Sigmoid colon (tissue), 3 donors: ENCODE measurements around the gene UBIAD1.

ENCODE experiments used
- POLR2A ChIP-seq, 2 donors: fragments of 450-650 bp; IDR thresholded peaks; one replicate each; pipeline ENCODE4 v1.6.1; 2016; ENCODE audit warnings: antibody characterized with exemption in 2 of 2, mild to moderate bottlenecking in 2 of 2, moderate library complexity in 2 of 2
- TF ChIP-seq, protein P1 (sequence below), 4 experiments: fragments of 450-650 bp in 3 of 4; fragments of 200-600 bp in 1 of 4; IDR thresholded peaks; one replicate each; pipeline ENCODE4 v1.5.1; 2016 to 2019; ENCODE audit warnings: antibody characterized with exemption in 4 of 4, mild to moderate bottlenecking in 3 of 4, moderate library complexity in 2 of 4

DNA sequence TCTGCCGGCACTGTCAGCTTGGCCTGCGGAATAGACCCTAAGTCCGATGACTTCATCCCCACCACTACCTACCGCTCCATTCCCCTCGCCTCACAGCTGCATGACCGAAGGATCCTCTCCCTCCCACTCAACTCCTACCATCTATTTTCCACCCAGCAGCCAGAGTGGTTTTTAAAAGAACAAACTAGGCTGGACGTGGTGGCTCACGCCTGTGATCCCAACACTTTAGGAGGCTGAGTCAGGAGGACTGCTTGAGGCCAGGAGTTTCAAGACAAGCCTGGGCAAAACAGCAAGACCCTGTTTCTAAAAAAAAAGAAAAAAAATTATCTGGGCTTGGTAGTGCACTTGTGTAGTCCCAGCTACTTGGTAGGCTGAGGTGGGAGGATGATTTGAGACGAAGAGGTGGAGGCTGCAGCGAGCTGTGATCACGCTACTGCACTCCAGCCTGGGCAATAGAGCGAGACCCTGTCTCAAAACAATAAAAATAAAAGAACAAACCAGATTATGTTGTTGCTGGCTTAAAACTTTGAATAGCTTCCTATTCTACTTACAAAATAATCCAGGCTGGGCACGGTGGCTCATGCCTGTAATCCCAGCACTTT is 59.0 kb downstream of the UBIAD1 start:
- TF ChIP-seq, protein P1, sequence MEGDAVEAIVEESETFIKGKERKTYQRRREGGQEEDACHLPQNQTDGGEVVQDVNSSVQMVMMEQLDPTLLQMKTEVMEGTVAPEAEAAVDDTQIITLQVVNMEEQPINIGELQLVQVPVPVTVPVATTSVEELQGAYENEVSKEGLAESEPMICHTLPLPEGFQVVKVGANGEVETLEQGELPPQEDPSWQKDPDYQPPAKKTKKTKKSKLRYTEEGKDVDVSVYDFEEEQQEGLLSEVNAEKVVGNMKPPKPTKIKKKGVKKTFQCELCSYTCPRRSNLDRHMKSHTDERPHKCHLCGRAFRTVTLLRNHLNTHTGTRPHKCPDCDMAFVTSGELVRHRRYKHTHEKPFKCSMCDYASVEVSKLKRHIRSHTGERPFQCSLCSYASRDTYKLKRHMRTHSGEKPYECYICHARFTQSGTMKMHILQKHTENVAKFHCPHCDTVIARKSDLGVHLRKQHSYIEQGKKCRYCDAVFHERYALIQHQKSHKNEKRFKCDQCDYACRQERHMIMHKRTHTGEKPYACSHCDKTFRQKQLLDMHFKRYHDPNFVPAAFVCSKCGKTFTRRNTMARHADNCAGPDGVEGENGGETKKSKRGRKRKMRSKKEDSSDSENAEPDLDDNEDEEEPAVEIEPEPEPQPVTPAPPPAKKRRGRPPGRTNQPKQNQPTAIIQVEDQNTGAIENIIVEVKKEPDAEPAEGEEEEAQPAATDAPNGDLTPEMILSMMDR (IDR thresholded peaks at IDR 0.05), result no peak
- no peak for TF ChIP-seq POLR2A (IDR thresholded peaks at IDR 0.05)
